CD4-positive, alpha-beta T cell treated with Interleukin-15 for 1 hour (primary cell): Measurements from ENCODE around the gene ELOB.

ENCODE experiments used
- DNase-seq: peaks from one replicate; pipeline ENCODE4 v3.0.0-alpha.2; 2020

The ELOB gene

GRCh38 chr16:2777231-2777902 lies at the start of gene ELOB:
TSS of gene ELOB (minus strand) at chr16:2777280. CDS start at chr16:2777239, 41 bp downstream.
- peak; percentile 90 for DNase-seq

GRCh38 chr16:2825906-2826305 lies 48.8 kb upstream of the ELOB start:
- no peak for DNase-seq

- DNase-seq: peak; percentile 10
Measured at GRCh38 chr16:2825049-2825742, 48.1 kb upstream of the ELOB start.

GRCh38 chr16:2824626-2825025 lies 47.5 kb upstream of the ELOB start:
- DNase-seq: peak; percentile 2

- no peak for DNase-seq
Measured at GRCh38 chr16:2822496-2822895, 45.4 kb upstream of the ELOB start.

DNA sequence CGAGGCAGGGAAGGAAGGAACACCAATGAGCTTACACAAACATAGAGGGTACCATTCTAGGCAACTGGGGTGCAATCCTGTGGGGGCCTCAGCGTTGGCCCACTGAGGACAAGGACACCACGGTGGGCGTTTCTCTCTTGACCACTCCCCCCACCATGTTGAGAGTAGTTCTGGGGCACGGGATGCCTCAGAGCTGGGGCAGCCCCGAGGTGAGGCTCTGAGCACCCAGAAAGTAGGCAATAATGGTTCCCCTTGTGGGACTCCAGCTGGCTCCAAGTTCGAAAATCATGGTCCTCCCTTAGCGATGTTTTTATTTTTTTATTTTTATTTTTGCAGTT lies 45.0 kb upstream of the ELOB start:
- no peak for DNase-seq

GRCh38 chr16:2821487-2822157 lies 44.5 kb upstream of the ELOB start:
- DNase-seq: no peak

DNA sequence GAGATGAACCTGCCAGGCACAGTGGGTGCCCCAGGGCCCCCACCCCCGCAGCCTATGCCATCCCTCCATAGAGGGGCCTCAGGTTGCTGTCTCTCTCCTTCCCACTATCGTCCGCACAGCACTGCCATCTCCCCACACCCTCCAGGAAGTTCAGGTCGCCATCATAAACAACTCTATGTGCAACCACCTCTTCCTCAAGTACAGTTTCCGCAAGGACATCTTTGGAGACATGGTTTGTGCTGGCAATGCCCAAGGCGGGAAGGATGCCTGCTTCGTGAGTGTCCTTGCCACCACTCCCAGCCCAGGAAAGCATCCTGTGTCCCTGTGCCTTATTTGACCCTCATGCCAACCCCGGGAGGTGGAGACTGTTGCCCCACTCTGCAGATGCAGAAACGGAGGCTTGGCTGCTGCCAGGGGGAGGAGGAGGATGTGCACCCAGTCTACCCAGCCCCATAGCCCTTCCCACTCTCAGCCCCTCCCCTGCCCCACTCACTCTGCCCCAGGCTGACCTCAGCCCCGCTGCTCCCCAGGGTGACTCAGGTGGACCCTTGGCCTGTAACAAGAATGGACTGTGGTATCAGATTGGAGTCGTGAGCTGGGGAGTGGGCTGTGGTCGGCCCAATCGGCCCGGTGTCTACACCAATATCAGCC lies 43.9 kb upstream of the ELOB start:
- DNase-seq: peak; percentile 14

- peak; percentile 14 for DNase-seq
Measured at GRCh38 chr16:2819939-2820835, 43.1 kb upstream of the ELOB start.

DNA sequence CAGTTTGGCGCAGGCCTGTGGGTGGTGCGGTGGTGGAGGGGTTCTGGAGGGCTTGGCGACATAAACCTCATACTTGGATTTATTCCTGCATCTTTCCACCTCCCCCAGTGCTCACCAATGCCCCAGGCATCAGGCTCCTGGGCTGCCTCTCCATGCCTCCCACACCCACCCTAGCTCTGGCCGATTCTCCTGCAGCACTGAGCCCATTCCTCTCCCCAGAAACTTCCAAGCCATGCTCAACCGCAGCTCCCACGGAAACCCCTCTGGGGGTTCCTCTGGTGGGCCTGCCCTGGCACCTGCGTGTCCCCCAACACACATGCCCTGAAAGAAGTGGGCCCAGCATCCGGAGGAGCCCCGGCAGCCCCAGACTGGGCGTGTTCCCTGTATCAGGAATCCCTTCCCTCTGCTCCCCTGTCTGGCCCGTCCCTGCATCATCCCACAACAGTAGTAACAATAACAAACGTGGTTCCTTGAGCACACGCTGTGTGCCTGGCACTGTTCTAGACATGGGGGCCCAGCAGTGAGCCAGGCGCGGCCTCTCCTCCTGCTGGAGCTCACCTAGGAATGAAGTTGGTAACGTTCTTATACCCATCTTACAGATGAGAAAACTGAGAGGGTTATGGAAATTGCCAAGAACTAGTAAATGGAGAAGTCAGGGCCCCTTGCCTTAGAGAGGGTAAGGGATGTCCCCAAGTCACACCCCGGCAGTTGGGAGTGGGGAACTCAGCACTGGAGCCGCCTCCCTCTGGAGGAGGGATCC lies 42.3 kb upstream of the ELOB start:
- peak; percentile 14 for DNase-seq

- DNase-seq: peak; percentile 16
Measured at GRCh38 chr16:2818272-2818876, 41.3 kb upstream of the ELOB start.

DNA sequence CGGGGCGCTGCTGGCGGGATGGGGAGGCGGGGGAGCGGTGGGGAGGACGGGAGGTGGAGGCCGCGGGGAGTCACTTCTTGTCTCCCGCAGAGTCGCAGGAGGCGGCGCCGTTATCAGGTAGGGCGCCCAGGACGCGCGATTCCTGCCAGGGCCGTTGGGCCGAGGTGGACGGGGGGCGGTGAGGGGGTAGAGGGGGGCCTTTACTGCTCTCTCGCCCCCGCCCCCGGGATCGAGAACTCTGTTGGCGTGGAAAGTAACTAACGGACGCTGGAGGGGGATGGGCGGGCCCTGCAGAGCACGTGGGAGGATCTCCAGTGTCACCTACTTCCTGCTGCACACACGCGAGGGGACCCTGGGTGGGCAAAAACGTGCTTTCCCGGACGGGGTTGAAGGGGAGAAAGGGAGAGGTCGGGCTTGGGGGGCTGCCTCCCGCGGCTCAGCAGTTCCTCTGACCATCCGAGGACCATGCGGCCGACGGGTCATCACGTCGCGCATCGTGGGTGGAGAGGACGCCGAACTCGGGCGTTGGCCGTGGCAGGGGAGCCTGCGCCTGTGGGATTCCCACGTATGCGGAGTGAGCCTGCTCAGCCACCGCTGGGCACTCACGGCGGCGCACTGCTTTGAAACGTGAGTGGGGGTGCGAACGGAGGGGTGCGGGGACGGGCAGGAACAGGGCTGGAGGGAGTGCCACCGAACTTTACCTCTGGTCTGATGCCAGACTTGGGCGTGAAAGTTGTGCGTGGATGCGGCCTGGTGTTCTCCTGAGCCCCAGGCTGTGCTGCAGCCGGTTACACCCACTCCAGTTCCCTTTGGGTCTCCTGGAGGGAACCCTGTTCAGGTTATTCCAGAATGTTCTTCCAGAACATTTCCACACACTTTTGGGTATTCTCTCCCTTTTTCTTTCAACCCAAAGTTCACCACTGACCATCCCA lies 40.5 kb upstream of the ELOB start:
- DNase-seq: peak; percentile 15

- DNase-seq: peak; percentile 41
Measured at GRCh38 chr16:2816751-2817339, 39.8 kb upstream of the ELOB start, which contains the start of gene PRSS21. TSS of gene PRSS21 (plus strand) at chr16:2817237. CDS start at chr16:2817269, 32 bp downstream.

DNA sequence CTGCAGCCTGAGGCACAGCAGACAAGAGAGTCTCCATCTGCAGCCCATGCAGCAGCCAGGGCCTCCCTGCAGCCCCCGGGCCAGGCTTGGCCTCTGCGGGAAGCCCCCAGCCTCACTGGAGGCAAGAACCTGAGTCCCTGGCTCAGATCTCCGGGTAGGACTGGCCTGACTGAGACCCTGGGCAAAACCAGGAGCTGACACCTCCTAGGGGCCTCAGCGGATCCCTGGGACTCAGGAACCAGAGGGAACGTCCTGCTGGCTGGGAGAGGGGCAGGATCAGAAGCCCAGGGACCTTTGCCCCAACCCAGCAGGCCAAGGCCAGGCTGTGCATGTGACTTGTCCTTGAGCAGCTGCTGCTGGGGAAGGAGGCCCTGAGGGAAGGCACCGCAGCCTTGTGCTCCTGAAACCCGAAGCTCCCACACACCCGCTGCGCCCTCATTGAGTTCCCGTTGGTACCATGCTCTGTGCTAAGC lies 38.3 kb upstream of the ELOB start:
- DNase-seq: peak; percentile 10

- peak; percentile 9 for DNase-seq
Measured at GRCh38 chr16:2814551-2815298, 37.6 kb upstream of the ELOB start.

DNA sequence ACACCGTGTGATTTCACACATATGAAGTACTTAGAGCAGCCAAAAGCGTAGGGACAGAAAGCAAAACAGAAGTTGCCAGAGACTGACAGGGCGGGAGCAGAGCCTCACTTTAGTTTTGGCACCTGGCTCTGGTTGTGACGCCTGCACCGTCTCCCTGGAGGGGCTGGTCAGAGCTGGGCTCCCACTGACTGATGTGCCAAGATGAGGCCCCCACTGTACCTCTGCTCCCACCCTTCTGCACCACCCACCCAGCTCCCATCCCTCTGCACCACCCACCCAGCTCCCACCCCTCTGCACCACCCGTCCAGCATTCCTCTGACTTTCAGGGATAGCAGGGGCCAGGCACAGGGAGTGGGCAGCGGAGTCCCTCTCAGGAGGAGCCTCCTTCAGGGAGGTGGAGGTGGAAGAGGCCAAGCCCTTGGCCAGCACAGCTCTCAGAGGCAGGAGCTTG lies 36.7 kb upstream of the ELOB start:
- peak; percentile 13 for DNase-seq

DNA sequence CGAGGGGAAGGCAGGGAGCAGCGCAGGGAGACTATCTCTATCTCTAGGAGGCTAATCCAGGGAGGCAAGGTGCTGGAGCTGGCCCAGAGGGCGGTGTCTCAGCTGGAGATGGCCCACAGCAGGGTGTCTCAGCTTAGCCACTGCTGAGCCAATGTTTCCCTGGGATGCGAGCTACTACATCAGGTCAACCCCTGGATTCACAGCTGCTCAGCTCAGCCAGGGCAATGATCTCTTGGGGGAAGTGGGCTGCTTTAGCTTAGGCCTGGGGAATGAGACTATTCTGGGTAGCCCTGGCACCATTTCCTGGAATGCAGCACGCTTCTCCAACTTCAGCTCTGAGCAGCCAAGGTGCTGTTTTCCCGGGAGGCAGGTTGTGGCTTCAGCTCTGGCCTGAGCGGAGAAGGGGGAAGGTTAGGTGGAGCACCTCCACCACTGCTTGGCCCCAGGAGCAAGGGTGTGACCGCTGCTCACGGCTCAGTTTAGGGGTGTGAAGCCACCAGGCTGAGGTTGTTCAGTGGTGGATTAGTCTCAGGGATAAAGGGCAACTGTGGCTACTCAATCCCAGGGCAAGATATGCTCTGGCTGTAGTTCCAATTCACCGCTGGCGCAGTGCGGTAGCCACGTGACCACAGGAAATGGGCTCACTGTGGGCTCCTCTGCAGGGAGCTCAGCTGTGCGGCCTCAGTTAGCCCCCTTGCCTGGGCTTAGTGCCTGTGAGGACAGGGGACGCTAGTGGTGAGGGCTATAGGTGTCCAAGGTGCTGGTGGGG lies 34.8 kb upstream of the ELOB start:
- peak; percentile 13 for DNase-seq

GRCh38 chr16:2810651-2811050 lies 33.6 kb upstream of the ELOB start:
- peak; percentile 2 for DNase-seq
